B cell (primary cell): Measurements from ENCODE around the gene ZBP1.

Experiments used
- EZH2 ChIP-seq: IDR thresholded peaks from 2 replicates; pipeline ENCODE4 v1.6.1; 2012; ENCODE audit warnings: borderline replicate concordance, low read depth, mild to moderate bottlenecking, moderate library complexity, low read length; ENCODE audit not compliant: insufficient read depth, poor library complexity, severe bottlenecking
- TF ChIP-seq, protein P1 (sequence below): fragments of 200-600 bp; IDR thresholded peaks from one replicate; pipeline ENCODE4 v1.8.0; 2022; ENCODE audit warnings: antibody characterized with exemption, mild to moderate bottlenecking

DNA sequence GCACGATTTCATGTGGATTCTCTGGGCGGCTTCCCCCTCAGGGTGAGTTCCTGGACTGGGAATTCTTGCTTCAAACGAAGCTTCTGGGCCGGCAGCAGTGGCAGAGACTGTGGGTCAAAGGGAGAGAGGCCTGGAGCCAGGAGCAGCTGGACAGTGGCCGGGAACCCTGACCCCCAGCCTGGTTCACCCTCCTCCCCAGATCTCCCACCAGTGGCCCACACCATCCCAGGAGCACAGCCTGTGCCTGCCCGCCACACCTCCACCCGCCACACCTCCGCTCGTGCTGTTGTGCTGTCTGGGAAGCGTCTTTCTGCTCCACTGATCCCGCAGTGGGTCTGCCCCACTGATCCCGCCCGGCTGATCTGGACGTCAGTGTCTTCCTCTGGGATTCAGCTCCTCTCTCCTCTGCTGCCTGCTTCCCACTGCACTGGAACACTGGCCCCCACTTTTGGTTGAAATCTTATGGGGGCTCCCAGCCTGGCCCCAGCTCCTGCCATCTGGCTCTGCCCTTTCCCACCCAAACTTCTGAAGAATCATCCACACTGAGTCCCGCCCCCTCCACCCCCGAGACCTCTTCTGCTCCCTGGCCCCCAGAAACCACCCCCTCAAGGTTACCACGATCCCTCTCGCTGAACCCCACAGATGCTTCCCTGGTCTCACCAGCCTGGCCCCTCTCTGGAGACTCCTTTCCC, 9.8 kb downstream of the ZBP1 start:
- TF ChIP-seq, protein P1, sequence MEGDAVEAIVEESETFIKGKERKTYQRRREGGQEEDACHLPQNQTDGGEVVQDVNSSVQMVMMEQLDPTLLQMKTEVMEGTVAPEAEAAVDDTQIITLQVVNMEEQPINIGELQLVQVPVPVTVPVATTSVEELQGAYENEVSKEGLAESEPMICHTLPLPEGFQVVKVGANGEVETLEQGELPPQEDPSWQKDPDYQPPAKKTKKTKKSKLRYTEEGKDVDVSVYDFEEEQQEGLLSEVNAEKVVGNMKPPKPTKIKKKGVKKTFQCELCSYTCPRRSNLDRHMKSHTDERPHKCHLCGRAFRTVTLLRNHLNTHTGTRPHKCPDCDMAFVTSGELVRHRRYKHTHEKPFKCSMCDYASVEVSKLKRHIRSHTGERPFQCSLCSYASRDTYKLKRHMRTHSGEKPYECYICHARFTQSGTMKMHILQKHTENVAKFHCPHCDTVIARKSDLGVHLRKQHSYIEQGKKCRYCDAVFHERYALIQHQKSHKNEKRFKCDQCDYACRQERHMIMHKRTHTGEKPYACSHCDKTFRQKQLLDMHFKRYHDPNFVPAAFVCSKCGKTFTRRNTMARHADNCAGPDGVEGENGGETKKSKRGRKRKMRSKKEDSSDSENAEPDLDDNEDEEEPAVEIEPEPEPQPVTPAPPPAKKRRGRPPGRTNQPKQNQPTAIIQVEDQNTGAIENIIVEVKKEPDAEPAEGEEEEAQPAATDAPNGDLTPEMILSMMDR, result no peak
- TF ChIP-seq EZH2, result no peak
